AG09309 (cell line): ENCODE data around the gene NAV2.

ENCODE experiments used
- DNase-seq: peaks from one replicate; pipeline ENCODE4 v3.0.0-alpha.2; 2010; ENCODE audit warnings: low read depth
- H3K4me3 ChIP-seq: 2 replicates; pipeline ENCODE4 v1.5.1; 2011; ENCODE audit warnings: mild to moderate bottlenecking, low read depth, low read length, moderate library complexity; ENCODE audit not compliant: control insufficient read depth
- CTCF ChIP-seq: IDR thresholded peaks from 2 replicates; pipeline ENCODE4 v1.5.1; 2011; ENCODE audit warnings: mild to moderate bottlenecking, low read depth, low read length, inconsistent platforms; ENCODE audit not compliant: insufficient read depth, control insufficient read depth; ENCODE audit errors: missing control alignments

NAV2 gene

DNA sequence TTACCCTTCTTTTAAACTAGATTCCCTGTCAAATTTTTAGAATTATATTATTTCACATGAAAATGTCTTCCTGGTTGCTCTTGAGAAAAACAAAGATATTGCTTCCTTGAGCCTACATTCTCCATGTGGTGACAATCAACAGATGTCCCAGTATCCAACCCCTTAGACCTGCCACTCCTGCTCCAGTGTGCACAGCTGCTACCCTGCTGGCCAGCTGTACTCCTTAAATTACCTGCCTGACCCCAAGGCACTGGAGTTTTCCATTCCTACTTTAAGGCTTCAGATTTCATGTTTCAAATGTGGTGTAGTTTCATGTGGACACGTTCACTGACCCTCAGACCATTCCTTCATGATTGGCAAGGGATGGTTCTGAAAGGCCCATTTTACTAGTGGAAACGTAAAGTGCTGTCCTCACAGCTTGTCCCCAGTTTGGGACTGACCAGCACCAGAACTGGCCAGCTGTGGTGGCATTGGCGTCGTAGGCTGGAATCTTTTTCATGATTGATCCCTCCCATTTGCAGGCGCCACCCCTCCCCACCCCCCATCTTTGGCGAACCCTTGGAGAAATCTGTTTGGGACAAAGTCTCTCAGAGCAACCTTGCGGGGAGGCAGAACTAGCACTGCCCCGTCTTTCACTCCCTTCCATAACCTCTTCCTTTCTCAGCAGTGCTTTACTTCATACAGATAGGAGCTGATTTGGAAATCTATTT, 324.1 kb downstream of the NAV2 start:
- no peak overlapping the region for H3K4me3 ChIP-seq
- TF ChIP-seq CTCF, result no peak
- DNase-seq, result no peak

- no peak overlapping the region for H3K4me3 ChIP-seq
- DNase-seq, result no peak
- TF ChIP-seq CTCF, result no peak
Measured at GRCh38 chr11:20037396-20038153, 324.9 kb downstream of the NAV2 start.

DNA sequence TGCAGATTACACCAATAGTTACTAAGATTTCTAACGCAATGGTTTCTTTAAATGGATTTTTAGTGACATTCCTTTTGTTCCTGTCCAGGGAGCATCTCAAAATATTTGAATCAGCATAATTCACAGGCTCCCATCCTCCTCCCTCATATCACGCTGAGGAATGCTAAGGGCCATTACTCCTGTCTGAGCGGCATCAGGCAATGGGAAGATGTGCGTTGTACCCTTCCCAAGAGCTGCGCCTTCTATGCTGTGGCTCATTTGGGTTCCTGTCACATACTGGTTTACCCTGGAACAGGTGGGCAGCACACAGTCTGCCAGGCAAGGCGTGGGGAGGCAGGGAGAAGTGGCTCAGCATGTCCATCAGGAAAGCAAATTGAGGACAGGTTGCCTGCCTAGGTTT, 325.8 kb downstream of the NAV2 start:
- TF ChIP-seq CTCF, result no peak
- DNase-seq, result no peak
- no peak overlapping the region for H3K4me3 ChIP-seq

DNA sequence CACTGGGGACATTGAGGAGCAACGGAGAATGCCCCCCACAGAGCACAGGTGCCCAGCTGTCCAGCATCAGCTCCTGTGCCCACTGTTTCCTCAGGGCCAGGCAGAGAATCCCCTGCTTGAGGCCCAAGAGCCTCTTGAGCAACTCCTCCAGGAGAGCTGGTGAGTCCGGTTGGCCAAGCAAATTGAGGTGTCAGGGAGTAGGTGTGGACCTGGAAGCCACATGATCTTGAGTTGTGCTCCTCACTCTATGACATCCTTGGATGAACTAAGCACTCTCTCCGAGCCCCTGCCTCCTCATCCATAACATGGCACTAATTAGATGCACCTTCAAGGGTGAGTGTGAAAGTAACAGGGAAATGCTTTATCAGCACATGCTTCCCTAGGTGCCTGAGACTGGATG, 326.3 kb downstream of the NAV2 start:
- no peak for TF ChIP-seq CTCF

GRCh38 chr11:20041499-20041898, 328.9 kb downstream of the NAV2 start:
- no peak for DNase-seq
- H3K4me3 ChIP-seq, result no peak overlapping the region
- TF ChIP-seq CTCF, result no peak

More for the DNA sequence above, 326.3 kb downstream of the NAV2 start:
- no peak for DNase-seq
- H3K4me3 ChIP-seq, result no peak overlapping the region

DNA sequence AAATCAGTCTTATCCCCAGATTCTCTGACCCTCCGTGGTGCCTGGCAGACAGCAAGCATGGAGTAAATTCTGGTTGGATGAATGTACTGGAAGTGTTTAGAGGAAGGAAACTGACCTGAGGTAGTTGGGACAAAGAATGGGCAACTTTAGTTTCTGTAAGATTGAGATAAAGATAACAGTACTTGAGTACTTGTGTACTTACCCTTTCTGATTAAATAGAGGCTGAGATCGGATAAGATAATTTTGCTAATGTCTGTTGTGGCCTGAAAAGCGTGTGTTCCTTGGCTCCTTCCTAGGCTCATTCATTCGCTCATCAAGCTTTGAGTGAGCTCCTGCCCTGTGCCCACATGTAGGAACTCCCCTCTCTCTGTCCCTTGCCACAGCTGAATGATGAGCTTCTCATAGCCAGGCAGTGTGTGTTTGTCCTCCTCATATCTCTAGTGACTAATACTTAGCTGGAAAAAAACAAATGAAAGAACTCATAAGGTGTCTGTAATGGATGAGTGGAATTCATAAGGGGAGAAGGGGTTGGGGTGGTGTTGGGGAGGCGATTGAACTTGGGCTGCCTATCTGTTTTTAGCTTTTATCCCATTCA, 329.5 kb downstream of the NAV2 start:
- H3K4me3 ChIP-seq, result no peak overlapping the region
- no peak for DNase-seq
- TF ChIP-seq CTCF, result no peak
